Gastrocnemius medialis (tissue), 4 donors: Measurements from ENCODE around the gene CD300E.

Source experiments
- CTCF ChIP-seq, 5 experiments: fragments of 450-650 bp in 3 of 5; fragments of 200-600 bp in 2 of 5; sonication (generic) in 2 of 5; IDR thresholded peaks in 4 of 5; conservative IDR thresholded peaks in 1 of 5; 1 replicate in 4 of 5; 2 replicates in 1 of 5; pipeline ENCODE4 v1.5.1; 2016 to 2019; ENCODE audit warnings: antibody characterized with exemption in 5 of 5, mild to moderate bottlenecking in 3 of 5, moderate library complexity in 3 of 5
- POLR2A ChIP-seq, 2 donors: fragments of 450-650 bp; IDR thresholded peaks; one replicate each; pipeline ENCODE4 v1.6.1; 2017; ENCODE audit warnings: antibody characterized with exemption in 2 of 2, mild to moderate bottlenecking in 2 of 2, moderate library complexity in 2 of 2

GRCh38 chr17:74561586-74561985 is 62.0 kb downstream of the CD300E start:
- TF ChIP-seq CTCF (IDR thresholded peaks at IDR 0.05 in 4 of 5, conservative IDR thresholded peaks at IDR 0.05 in 1 of 5) (no peak), POLR2A (IDR thresholded peaks at IDR 0.05) (no peak)
